ENCODE data around the gene BMP7. TPM values are rescaled to one million over a fixed set of nuclear protein-coding genes. Genes with fewer than 3 reads are reported as not detected.

Gene BMP7
- total RNA-seq, 1 experiment from 2014 or later: 7.5 TPM

GRCh38 chr20:57176842-57177241 is 89.6 kb downstream of the BMP7 start:
- no peak overlapping the region for H3K27ac ChIP-seq (ENCODE audit: low read depth, low read length, poor library complexity, severe bottlenecking)
- H3K27me3 ChIP-seq (replicated peaks; ENCODE audit: insufficient read depth, low read depth, low read length, poor library complexity): no peaks in the 10 kb centered on the region
- H3K9me3 ChIP-seq (ENCODE audit: low read depth, low read length, poor library complexity, severe bottlenecking): no peaks in the 10 kb centered on the region
- H3K4me1 ChIP-seq (ENCODE audit: insufficient read depth, low read length, poor library complexity, severe bottlenecking): no peaks in the 10 kb centered on the region
- no peaks in the 10 kb centered on the region for H3K36me3 ChIP-seq (ENCODE audit: insufficient read depth, low read length, poor library complexity, severe bottlenecking)
- H3K4me3 ChIP-seq (ENCODE audit: low read depth, low read length, poor library complexity, severe bottlenecking): no peak overlapping the region
- no peak for TF ChIP-seq EZH2 (IDR thresholded peaks at IDR 0.05; ENCODE audit: borderline replicate concordance, low read depth, low read length, poor library complexity, severe bottlenecking)
- TF ChIP-seq CTCF (conservative IDR thresholded peaks at IDR 0.05; ENCODE audit: low read depth, low read length): no peak
- DNase-seq (ENCODE audit: low spot score): no peak
- POLR2A ChIA-PET (ENCODE audit: low non-redundant PET): no interaction called here
- CTCF ChIA-PET: no interaction called here
- intact Hi-C loops (cut with micrococcal nuclease; ENCODE audit: unreplicated experiment): no loop called here
- no TSS peak for BruUV-seq (replicated peaks)

- Histone ChIP-seq H3K9me3 (ENCODE audit: low read depth, low read length, poor library complexity, severe bottlenecking) (no peaks in the 10 kb centered on the region), H3K4me3 (ENCODE audit: low read depth, low read length, poor library complexity, severe bottlenecking) (no peak overlapping the region), H3K36me3 (ENCODE audit: insufficient read depth, low read length, poor library complexity, severe bottlenecking) (no peaks in the 10 kb centered on the region), H3K27ac (ENCODE audit: low read depth, low read length, poor library complexity, severe bottlenecking) (no peak overlapping the region), H3K4me1 (ENCODE audit: insufficient read depth, low read length, poor library complexity, severe bottlenecking) (no peaks in the 10 kb centered on the region), H3K27me3 (replicated peaks; ENCODE audit: insufficient read depth, low read depth, low read length, poor library complexity) (no peaks in the 10 kb centered on the region)
- DNase-seq (ENCODE audit: low spot score): no peak
- no TSS peak for BruUV-seq (replicated peaks)
- ChIA-PET POLR2A (ENCODE audit: low non-redundant PET) (no interaction called here), CTCF (no interaction called here)
- TF ChIP-seq EZH2 (IDR thresholded peaks at IDR 0.05; ENCODE audit: borderline replicate concordance, low read depth, low read length, poor library complexity, severe bottlenecking): no peak
- TF ChIP-seq CTCF (conservative IDR thresholded peaks at IDR 0.05; ENCODE audit: low read depth, low read length): no peak
- intact Hi-C loops (cut with micrococcal nuclease; ENCODE audit: unreplicated experiment): no loop called here
Observed at GRCh38 chr20:57175397-57176010, 90.9 kb downstream of the BMP7 start.

- BruUV-seq (replicated peaks): no TSS peak
- Histone ChIP-seq H3K4me1 (ENCODE audit: insufficient read depth, low read length, poor library complexity, severe bottlenecking) (no peaks in the 10 kb centered on the region), H3K27me3 (replicated peaks; ENCODE audit: insufficient read depth, low read depth, low read length, poor library complexity) (no peaks in the 10 kb centered on the region), H3K9me3 (ENCODE audit: low read depth, low read length, poor library complexity, severe bottlenecking) (no peaks in the 10 kb centered on the region), H3K36me3 (ENCODE audit: insufficient read depth, low read length, poor library complexity, severe bottlenecking) (no peaks in the 10 kb centered on the region), H3K4me3 (ENCODE audit: low read depth, low read length, poor library complexity, severe bottlenecking) (no peak overlapping the region), H3K27ac (ENCODE audit: low read depth, low read length, poor library complexity, severe bottlenecking) (no peak overlapping the region)
- no peak for TF ChIP-seq EZH2 (IDR thresholded peaks at IDR 0.05; ENCODE audit: borderline replicate concordance, low read depth, low read length, poor library complexity, severe bottlenecking)
- no peak for TF ChIP-seq CTCF (conservative IDR thresholded peaks at IDR 0.05; ENCODE audit: low read depth, low read length)
- intact Hi-C loops (cut with micrococcal nuclease; ENCODE audit: unreplicated experiment): no loop called here
- POLR2A ChIA-PET (ENCODE audit: low non-redundant PET): no interaction called here
- CTCF ChIA-PET: no interaction called here
- no peak for DNase-seq (ENCODE audit: low spot score)
Observed at GRCh38 chr20:57174737-57175136, 91.7 kb downstream of the BMP7 start.

Data from A673 (cell line).